ENCODE data around the gene RALB. TPM values are rescaled to one million over a fixed set of nuclear protein-coding genes. Genes with fewer than 3 reads are reported as not detected.
A peak's percentile ranks its signal among the peaks of the same experiment; 100 is the strongest.
"Not testable (repeated sequence)": the region's sequence is repeated elsewhere in the genome, so short reads cannot be mapped to it uniquely, and the experiment has no call there.

The RALB gene
- total RNA-seq, 1 experiment from 2014 or later = 88.6 TPM

DNA sequence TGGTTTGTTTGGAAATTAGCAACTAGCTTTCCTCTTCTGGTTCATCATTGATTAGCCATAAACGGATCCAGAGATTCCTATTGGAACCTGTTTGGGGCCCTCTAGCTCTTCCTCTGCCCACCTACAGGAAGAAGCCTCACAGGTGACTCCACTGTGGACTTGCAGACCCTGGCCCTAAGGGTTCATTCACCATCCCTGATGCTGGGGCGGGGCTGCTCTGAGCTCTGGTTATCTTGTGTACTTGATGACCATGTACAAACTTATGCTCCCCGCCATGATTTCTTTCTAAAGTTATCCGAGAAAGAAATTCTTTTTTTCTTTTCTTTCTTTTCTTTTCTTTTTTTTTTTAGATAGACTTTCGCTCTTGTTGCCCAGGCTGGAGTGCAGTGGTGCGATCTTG, 59.4 kb downstream of the RALB start:
- H3K36me3 ChIP-seq = no peaks in the 10 kb centered on the region
- no peak overlapping the region for H3K4me3 ChIP-seq
- no peak for DNase-seq
- H3K27me3 ChIP-seq = no peaks in the 10 kb centered on the region
- H3K9me3 ChIP-seq = no peaks in the 10 kb centered on the region

DNA sequence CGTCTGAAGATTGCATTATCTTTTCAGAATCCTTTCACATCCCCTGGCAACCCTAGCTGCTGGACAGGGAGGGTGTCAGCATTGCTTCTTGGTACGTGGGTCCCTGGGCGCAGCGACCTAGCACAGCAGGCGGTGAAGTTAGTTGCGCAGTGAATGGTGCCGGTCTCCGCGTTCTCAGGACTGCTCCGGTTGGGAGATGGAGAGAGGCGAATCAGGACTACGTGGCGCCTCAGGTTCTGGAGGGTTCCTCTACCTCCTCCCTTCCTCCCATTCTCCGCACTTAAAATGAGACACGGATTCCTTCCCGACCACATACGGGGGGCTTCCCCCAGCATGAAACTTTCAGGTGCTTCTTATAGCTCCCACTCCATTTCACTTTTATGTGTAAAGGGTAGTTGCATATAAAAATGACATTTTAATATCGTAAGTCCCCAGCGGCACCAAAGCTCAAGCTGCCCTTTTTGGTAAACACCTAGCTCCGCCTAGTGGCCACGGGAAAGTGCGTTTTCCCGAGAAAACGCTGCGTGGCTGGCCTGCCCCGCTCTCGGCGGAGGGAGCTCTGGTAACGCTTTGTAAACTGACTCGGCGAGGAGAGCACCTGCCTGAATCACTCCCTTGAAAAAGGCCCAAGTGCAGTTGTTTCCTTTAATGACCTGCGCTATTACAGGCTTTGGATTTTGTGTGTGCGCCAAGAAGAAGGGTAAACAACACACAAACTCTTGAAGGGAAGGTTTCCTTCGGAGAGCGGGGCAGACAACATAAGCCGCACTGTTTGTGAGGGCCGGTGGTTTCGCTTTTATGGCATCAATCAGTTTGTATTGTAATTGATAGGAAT, 60.4 kb downstream of the RALB start:
- no peaks in the 10 kb centered on the region for H3K36me3 ChIP-seq
- peak; percentile 68 for DNase-seq

GRCh38 chr2:120313695-120314615, 61.3 kb downstream of the RALB start:
- Histone ChIP-seq H3K9me3 (no peaks in the 10 kb centered on the region), H3K4me3 (peak overlapping the region; percentile 46), H3K36me3 (no peaks in the 10 kb centered on the region), H3K27me3 (no peaks in the 10 kb centered on the region)
- no peak for DNase-seq

More for the DNA sequence above, 60.4 kb downstream of the RALB start:
- Histone ChIP-seq H3K9me3 (no peaks in the 10 kb centered on the region), H3K4me3 (peak overlapping the region; percentile 46), H3K27me3 (no peaks in the 10 kb centered on the region)

GRCh38 chr2:120314690-120315366, 62.2 kb downstream of the RALB start:
- Histone ChIP-seq H3K36me3 (no peaks in the 10 kb centered on the region), H3K27me3 (no peaks in the 10 kb centered on the region), H3K4me3 (no peak overlapping the region), H3K9me3 (no peaks in the 10 kb centered on the region)
- no peak for DNase-seq

GRCh38 chr2:120315367-120316033, 62.8 kb downstream of the RALB start:
- no peaks in the 10 kb centered on the region for H3K27me3 ChIP-seq
- no peak overlapping the region for H3K4me3 ChIP-seq
- H3K36me3 ChIP-seq = no peaks in the 10 kb centered on the region
- no peak for DNase-seq
- H3K9me3 ChIP-seq = no peaks in the 10 kb centered on the region

- no peak for DNase-seq
- H3K9me3 ChIP-seq = no peaks in the 10 kb centered on the region
- no peak overlapping the region for H3K4me3 ChIP-seq
- no peaks in the 10 kb centered on the region for H3K27me3 ChIP-seq
- H3K36me3 ChIP-seq = no peaks in the 10 kb centered on the region
Observed at GRCh38 chr2:120316071-120316470, 63.4 kb downstream of the RALB start.

DNA sequence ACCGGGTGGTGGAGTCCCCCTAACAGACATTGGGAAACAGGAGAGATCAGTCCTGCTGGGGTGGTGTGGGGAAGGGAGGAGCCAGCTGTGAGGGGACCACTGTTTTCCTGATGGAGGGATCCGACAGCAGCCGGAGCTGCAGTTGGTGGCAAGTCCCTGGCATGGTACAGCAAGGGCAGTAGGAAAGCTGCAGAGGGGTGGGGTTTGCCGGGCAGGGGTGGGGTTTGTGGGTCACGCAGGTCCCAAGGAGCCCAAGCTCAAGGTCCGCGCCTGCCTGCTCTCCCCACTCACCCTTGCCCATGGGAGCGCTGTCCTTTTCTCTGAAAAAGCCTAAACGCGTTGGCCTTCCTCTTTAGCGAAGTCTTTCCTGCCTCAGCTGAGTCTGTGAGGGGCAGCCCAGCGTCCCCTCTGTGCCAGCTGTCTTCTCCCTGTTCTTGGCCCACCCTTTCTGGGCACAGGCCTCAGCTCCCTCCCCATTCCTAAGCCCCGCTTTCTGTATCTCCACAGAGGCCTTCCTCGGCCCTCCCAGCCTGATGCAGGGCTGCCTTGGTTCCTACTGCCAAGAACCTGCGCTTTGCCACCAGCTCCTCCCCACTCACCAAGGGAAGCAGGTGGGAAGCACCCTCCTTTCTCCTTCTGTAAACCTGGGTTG, 64.0 kb downstream of the RALB start:
- DNase-seq = no peak
- H3K9me3 ChIP-seq = no peaks in the 10 kb centered on the region
- H3K36me3 ChIP-seq = no peaks in the 10 kb centered on the region
- no peaks in the 10 kb centered on the region for H3K27me3 ChIP-seq
- H3K4me3 ChIP-seq = no peak overlapping the region

- Histone ChIP-seq H3K27me3 (no peaks in the 10 kb centered on the region), H3K9me3 (no peaks in the 10 kb centered on the region), H3K4me3 (no peak overlapping the region), H3K36me3 (no peaks in the 10 kb centered on the region)
- DNase-seq = no peak
Observed at GRCh38 chr2:120317180-120317533, 64.5 kb downstream of the RALB start.

DNA sequence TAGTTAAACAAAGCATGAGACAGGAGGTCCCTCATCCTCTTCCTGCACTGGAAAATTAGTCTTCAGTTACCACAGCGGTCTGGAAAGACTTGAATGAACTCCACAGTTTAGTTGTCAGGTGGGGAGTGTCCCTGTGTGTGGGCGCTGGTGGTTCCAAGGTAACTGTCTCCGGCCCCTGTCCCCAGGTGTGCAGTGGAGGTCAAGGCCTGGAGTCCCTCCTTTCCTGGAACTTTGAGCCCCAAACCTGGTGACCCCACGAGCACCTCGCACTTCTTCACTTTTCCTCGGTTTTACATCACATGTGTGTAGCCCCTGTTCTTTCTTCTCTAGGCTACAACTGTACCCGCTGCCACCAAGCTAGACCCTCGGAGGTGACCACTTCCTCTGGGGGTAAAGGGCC, 65.3 kb downstream of the RALB start:
- H3K4me3 ChIP-seq = no peak overlapping the region
- DNase-seq = no peak
- no peaks in the 10 kb centered on the region for H3K27me3 ChIP-seq
- H3K36me3 ChIP-seq = no peaks in the 10 kb centered on the region
- no peaks in the 10 kb centered on the region for H3K9me3 ChIP-seq

DNA sequence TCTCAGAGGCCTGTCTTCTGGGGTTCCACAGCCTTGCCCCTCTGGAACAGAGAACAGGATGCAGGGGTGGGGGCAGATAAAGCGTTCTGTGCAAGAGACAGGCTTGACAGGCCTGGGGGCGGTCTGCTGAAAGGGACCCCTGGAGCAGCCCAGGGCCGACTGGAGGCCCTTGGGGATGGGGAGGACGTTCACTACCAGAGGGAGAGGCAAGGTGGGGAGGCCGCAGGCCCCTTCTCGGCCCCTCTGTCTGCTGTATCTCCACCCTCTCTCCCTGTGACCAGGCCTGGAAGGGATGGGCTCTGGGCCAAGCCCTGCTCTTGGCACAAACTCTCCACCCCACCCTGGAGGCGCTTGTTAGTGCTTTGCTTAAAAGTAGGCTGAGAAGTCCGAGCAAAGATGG, 66.0 kb downstream of the RALB start:
- Histone ChIP-seq H3K36me3 (no peaks in the 10 kb centered on the region), H3K4me3 (no peak overlapping the region), H3K9me3 (no peaks in the 10 kb centered on the region), H3K27me3 (no peaks in the 10 kb centered on the region)
- no peak for DNase-seq

DNA sequence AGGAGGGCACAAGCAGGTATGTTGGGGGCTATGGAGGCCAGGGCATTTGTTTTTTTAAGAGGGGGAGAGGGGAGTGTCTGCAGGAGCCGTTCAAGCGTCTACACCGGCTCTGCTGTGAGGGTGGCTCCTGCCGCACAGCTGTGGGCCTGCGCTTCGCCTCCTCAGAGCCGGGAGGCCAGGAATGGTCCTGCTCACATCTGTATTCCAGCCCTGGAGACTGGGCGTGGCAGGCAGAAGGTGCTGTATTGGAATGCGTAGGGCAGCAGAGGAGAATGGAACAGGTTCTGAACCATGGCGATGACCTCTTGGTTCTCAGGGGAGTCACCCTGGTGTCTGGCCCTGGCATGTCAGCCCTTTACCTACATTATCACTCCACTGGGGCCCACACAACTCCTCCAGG, 66.5 kb downstream of the RALB start:
- no peak for DNase-seq
- H3K9me3 ChIP-seq = no peaks in the 10 kb centered on the region
- no peaks in the 10 kb centered on the region for H3K36me3 ChIP-seq
- no peak overlapping the region for H3K4me3 ChIP-seq
- H3K27me3 ChIP-seq = no peaks in the 10 kb centered on the region

DNA sequence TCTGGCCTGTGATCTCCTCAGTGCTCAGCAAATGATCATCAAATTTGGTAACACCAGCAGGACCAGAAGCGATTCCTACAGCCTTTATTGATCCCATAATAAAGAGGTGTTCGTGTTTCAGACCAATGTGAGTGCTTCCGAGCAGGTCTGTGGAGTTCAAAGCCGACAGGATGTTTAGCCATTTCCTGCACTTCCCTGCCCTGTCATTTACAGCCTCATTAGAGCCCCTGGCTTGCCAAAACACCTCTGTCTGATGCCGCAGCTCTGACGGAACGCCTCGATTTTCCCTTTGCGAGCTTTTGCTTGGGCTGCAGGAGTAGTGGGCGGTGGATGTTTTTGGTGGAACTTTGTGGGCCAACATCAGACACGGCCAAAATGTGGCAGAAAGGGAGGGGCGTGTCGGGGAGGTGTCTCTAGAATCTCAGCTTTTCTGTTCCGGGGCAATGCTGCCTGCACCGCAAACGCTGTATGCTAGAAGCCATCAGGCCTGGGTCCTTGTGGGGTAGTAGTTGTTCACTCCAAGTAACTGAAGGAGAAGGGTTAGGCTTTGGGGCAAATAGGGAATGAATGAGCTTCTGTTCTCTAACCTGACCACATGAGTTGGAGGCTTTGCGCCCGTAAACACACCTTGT, 67.2 kb downstream of the RALB start:
- Histone ChIP-seq H3K36me3 (no peaks in the 10 kb centered on the region), H3K9me3 (no peaks in the 10 kb centered on the region), H3K27me3 (no peaks in the 10 kb centered on the region), H3K4me3 (no peak overlapping the region)
- no peak for DNase-seq

GRCh38 chr2:120320318-120320851, 67.7 kb downstream of the RALB start:
- no peak for DNase-seq
- Histone ChIP-seq H3K9me3 (no peaks in the 10 kb centered on the region), H3K36me3 (no peaks in the 10 kb centered on the region), H3K4me3 (no peak overlapping the region), H3K27me3 (no peaks in the 10 kb centered on the region)

GRCh38 chr2:120320887-120321556, 68.4 kb downstream of the RALB start:
- H3K4me3 ChIP-seq, H3K36me3 ChIP-seq, H3K27me3 ChIP-seq, H3K9me3 ChIP-seq, DNase-seq: not testable (repeated sequence)

GRCh38 chr2:120321721-120322284, 69.2 kb downstream of the RALB start:
- no peak overlapping the region for H3K4me3 ChIP-seq
- no peaks in the 10 kb centered on the region for H3K9me3 ChIP-seq
- DNase-seq = no peak
- no peaks in the 10 kb centered on the region for H3K36me3 ChIP-seq
- no peaks in the 10 kb centered on the region for H3K27me3 ChIP-seq

Measured in MG63 (cell line).